ENCODE measurements around the gene TAB2.

Gene TAB2

GRCh38 chr6:149379977-149380376, 62.5 kb downstream of the TAB2 start:
- no peak for DNase-seq

- no peak for DNase-seq
Measured at GRCh38 chr6:149380523-149380922, 63.0 kb downstream of the TAB2 start.

GRCh38 chr6:149383371-149383770, 65.9 kb downstream of the TAB2 start:
- DNase-seq: no peak

- no peak for DNase-seq
Measured at GRCh38 chr6:149384464-149384863, 67.0 kb downstream of the TAB2 start.

- DNase-seq: no peak
Measured at GRCh38 chr6:149385998-149386646, 68.6 kb downstream of the TAB2 start.

GRCh38 chr6:149387779-149388512, 70.4 kb downstream of the TAB2 start:
- DNase-seq: no peak

GRCh38 chr6:149389509-149390297, 72.2 kb downstream of the TAB2 start:
- no peak for DNase-seq

- no peak for DNase-seq
Measured at GRCh38 chr6:149392093-149392492, 74.6 kb downstream of the TAB2 start.

- no peak for DNase-seq
Measured at GRCh38 chr6:149392535-149392934, 75.0 kb downstream of the TAB2 start.

GRCh38 chr6:149393002-149393679, 75.6 kb downstream of the TAB2 start:
- DNase-seq: no peak

GRCh38 chr6:149395185-149395584, 77.7 kb downstream of the TAB2 start:
- no peak for DNase-seq

GRCh38 chr6:149397384-149397783, 79.9 kb downstream of the TAB2 start:
- DNase-seq: no peak

GRCh38 chr6:149400050-149400449, 82.5 kb downstream of the TAB2 start, which contains the start of gene SUMO4:
Gene SUMO4, plus strand, starts transcription at chr6:149400262. Its CDS starts 130 bp downstream, at chr6:149400392.
- no peak for DNase-seq

GRCh38 chr6:149403534-149403933, 86.0 kb downstream of the TAB2 start:
- no peak for DNase-seq

GRCh38 chr6:149405823-149406765, 88.6 kb downstream of the TAB2 start:
- no peak for DNase-seq

- DNase-seq: no peak
Measured at GRCh38 chr6:149409617-149410016, 92.1 kb downstream of the TAB2 start.

- no peak for DNase-seq
Measured at GRCh38 chr6:149410557-149410956, 93.0 kb downstream of the TAB2 start.

- no peak for DNase-seq
Measured at GRCh38 chr6:149414009-149414408, 96.5 kb downstream of the TAB2 start.

GRCh38 chr6:149414821-149415220, 97.3 kb downstream of the TAB2 start:
- DNase-seq: no peak

GRCh38 chr6:149419696-149420404, 102.3 kb downstream of the TAB2 start:
- no peak for DNase-seq

- DNase-seq: no peak
Measured at GRCh38 chr6:149421132-149421531, 103.6 kb downstream of the TAB2 start.

Data from NCI-H1105 (cell line).